GM12873 (cell line): ENCODE measurements around the gene NSFL1C.

Experiments used
- CTCF ChIP-seq: IDR thresholded peaks from 2 replicates; pipeline ENCODE4 v1.5.1; 2012; ENCODE audit warnings: low read depth, mild to moderate bottlenecking, moderate library complexity, low read length, control low read depth; ENCODE audit not compliant: insufficient read depth; ENCODE audit errors: missing control alignments

Gene NSFL1C

GRCh38 chr20:1491281-1491840, 24.7 kb upstream of the NSFL1C start, which contains the start of gene SIRPB2:
SIRPB2 (minus strand) TSS chr20:1491420; CDS start chr20:1491359, 61 bp downstream.
- TF ChIP-seq CTCF, result no peak

DNA sequence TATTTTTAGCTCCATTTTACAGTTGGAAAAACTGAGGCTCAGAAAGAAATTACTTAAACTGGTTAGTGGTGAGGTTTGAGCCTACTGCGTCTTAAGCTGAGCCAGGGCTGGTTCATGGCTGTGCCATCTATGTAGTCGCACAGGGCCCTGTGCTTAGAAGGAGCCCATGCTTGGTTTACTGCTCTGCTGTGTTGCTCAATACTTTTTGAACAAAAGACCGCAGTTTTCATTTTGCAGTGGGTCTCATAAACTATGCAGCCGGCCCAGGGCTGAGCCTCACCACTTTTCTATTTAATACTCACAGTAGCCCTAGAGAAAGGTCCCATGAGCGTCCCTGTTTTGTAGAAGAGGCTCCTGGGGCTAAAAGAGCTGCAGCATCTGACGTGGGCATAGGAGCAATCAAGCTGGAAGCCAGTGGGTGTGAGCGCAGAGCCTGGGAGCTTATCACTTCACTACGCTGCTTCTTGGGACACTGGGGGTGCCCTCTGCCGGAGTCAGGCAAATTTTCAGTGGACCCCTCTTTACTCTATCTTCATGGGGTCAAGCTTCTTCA, 24.1 kb upstream of the NSFL1C start:
- TF ChIP-seq CTCF, result no peak

GRCh38 chr20:1489764-1490436, 23.3 kb upstream of the NSFL1C start:
- no peak for TF ChIP-seq CTCF

DNA sequence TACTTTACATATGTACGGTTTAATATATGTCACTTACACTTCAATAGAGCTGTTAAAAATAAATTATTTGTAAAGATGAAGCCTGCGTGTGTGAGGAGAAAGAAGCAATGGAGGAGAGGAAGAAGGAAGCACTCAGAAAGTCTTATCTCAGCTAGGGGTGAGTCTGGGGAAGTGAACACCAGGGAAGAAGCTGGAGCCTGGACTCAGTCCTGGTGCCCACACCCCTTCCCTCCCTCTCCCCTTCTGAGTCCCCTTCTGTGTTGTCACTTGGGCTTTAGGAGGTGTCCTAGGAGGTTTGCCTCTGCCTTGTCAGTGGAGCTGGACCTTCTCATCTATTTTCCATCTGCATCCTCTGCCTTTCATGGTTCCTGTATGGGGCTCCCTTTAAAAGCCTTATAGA, 22.7 kb upstream of the NSFL1C start:
- TF ChIP-seq CTCF, result no peak

DNA sequence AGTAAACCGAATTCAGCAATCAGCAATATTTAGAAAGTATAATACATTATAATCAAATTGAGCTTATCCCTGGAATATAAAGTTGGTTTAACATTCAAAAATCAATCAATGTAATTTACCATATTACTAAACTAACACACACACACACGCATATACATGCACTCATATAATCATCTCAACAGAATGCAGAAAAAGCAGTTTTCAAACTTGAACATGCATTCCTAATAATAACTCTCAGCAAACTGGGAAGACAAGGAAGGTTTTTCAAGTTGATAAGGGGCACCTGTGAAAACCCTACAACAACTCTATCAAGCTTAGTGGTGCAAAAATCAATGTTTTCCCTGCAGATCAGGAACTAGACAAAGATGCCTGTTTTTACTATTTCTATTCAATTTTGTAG, 19.9 kb upstream of the NSFL1C start:
- TF ChIP-seq CTCF, result no peak

- no peak for TF ChIP-seq CTCF
Measured at GRCh38 chr20:1484438-1485116, 17.9 kb upstream of the NSFL1C start.

DNA sequence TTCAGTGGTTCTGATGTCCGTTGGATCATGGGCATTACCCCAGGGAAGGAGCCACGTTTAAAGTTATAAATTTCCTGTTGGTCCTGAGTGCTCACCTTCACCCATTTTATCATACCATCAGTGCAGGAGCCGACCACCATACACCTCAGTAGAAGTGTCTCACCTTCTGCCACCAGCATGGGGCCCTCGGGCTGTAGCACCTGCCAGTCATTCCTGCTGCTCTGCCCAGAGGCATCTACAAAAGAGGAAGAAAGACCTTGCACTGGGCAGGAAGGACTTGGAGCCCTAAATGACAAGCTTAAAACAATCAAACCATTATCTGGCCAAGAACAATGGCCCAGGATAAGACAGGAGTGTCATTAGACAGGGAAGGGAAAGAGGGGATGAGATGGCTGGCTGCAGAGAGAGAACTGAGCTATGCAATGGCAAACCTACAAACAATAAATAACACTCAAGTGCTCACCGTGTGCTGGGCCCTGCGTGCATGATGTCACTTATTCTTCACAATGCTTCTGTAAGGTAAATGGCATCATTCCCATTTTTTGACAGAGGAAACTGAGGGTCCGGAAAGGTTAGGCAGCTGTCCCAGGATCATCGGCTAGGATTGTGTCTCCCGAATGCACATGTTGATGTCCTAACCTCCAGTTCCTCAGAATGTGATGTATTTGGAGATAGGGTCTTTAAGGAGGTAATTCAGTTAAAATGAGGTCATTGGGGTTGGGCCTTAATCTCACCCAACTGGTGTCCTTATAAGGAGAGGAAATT, 13.4 kb upstream of the NSFL1C start:
- no peak for TF ChIP-seq CTCF
